Stimulated activated CD8-positive, alpha-beta memory T cell treated with anti-CD3 and anti-CD28 coated beads, Interleukin-15, amount 100 ng/mL, for 4 hours (primary cell): ENCODE results near the gene HIVEP1.
"Not testable (repeated sequence)": the region's sequence is repeated elsewhere in the genome, so short reads cannot be mapped to it uniquely, and the experiment has no call there.

Experiments
- DNase-seq, 2 donors: peaks; one replicate each; pipeline ENCODE4 v3.0.0-alpha.2; 2020; ENCODE audit warnings: low read depth in 2 of 2

The HIVEP1 gene

DNA sequence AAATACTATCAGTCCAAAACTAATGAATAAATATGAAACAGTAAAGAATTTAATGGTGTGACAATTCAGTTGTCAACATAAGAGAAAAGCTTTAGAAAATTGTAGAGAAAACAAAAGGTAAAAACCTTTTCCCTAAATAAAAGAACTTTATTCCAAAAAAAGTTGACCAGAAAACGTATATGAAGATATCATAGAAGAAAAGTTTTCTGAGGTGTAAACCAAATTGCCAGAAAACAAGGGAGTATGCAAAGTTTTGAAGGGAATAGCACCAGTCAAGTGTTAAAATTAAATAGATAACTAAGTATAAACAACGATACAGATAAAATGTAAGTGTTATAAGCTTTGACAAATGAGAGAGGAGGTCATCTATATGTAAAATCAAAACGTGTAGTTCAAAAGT, 104.9 kb downstream of the HIVEP1 start:
- DNase-seq = no peak

DNA sequence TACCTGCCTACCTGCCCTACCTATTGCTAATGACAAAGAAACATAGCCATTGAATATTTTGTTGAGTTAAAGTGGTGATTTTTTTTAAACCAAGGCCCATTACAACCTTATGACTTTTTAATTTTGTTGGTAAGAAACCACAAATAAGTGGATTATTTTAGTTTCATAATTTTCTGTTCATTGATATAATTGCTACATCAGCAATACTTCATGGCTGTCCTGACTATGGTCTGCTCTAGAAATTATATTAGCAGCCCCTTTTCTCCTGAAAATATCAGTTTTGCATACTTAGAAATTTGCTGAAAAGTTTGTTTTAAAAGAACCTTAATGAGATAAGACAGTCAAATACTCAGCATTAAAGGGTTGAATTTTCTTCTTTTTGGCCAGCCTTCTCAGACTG, 106.5 kb downstream of the HIVEP1 start:
- DNase-seq = no peak

DNA sequence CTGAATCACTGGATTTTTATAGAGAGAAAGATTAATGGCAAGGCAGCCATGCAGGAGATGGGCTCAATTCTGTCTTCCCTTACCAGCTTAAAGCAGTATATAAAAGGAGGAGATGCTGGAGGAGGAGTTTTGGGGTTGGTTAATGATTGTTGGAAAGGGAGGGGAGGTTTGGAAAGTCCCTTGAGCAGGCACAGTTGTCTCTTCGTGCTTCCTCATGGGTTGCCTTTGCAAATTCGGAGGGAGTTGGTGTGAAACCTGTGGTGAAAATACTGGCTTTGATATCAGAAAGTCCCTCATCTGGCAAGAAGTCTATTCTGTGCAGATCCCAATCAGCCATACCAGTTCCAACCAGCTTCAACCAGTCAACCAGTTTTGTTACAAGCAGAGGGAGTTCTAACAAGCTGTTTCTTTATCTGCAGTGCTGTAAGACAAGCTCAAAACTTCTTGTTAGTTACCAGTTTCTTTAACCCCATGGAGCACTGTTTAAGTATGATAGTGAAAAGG, 107.0 kb downstream of the HIVEP1 start:
- peak in 1 of 2 donors; percentile 10 for DNase-seq

DNA sequence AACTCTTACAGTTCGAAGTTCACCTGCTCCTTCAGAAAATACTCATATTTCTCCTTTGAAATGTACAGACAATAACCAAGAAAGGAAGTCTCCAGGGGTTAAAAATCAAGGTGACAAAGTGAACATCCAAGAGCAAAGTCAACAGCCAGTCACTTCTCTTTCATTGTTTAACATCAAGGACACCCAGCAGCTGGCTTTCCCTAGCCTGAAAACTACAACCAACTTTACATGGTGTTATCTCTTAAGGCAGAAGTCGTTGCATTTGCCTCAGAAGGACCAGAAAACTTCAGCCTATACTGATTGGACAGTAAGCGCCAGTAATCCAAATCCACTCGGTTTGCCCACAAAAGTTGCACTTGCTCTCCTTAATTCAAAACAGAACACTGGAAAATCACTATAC, 113.3 kb downstream of the HIVEP1 start:
- no peak for DNase-seq

DNA sequence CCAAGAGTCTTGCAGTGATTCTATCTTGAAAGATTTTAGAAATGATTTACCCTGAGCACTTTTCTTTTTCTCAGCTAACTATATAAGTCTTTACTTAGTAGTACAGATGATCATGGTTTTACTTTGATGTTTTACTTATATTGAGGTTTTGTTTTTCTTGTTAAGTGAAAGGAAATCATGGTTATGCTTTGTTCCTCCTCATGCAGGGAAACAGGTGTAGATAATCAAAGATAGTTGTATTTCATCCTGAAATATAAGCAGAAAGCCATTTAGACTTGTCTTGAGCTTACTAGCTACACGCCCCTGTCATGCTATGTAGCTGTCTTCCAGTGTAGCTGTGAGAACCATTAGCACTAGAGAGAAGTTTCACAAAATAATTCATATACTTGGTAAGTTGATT, 113.9 kb downstream of the HIVEP1 start:
- no peak for DNase-seq

DNA sequence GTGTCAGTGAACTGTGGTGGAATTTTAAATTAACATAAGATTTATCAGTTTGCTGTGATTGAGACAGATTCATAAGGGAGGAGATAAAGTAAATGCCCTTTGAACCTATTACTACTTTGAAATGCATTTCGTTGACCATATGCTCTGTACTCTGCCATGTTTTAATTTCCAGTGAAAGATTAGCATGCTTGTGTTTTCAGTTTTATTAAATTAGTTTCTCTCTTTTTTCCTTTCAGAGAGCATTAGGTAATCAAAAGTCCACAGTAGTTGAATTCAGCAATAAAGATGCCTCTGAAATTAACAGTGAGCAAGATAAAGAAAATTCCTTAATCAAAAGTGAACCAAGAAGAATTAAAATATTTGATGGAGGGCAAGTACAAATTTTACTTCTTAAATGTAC, 117.4 kb downstream of the HIVEP1 start:
- no peak for DNase-seq

DNA sequence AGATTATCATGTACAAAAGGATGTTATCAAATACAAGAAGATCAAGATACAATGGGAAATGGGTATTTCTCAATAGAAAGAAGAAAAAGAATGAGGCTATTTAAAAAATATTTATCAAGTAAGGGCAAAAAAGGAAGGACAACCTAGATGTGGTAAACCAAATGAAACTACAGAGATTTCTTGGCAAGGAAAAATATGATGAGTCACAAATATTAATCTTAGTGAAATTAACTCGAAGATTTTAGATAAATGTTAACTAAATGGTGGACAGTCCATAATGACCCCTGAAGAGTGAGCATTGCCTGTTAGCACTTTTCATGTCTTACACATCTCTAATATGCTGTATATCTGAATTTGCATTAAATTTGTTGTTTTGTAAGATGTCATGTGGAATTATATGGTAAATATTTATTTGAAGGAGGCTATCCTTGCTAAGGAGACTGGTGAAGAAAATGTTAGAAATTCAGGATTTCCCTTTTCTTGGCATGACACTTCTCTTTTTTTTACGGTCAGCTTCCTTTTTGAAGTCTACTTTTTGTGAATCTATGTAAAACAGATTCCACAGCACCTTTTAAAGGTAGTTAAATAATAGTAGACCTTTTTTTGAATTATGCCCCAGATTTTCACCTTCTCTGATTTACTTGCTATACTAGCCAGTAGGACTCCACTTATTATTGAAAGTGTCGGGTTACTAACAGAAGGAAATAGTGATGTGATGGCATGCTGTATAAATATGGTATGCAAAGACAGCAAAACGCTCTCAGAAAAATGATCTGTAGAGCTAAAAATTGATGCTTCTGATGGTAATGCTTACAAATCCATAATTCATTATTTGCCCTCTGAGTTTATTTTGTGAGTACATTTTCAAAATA, 120.5 kb downstream of the HIVEP1 start:
- DNase-seq = no peak

DNA sequence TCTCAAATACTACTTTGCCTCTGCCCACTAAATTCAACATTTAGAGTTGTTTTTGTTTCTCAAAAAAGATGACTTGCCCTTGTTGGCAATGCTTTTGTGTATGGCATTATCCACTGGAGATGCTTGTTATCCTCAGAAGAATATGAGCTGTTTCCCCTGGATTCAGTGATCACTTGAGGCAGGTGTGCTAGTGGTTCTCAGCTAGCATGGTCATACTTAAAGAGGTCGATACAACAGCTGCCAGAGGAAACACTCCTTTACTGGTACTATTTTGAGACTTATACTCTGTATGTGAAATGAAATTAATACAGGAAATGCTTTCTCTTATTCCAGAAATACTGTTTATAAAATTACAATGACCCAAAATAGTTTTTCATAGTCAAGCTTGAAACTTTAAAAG, 122.5 kb downstream of the HIVEP1 start:
- DNase-seq = no peak

DNA sequence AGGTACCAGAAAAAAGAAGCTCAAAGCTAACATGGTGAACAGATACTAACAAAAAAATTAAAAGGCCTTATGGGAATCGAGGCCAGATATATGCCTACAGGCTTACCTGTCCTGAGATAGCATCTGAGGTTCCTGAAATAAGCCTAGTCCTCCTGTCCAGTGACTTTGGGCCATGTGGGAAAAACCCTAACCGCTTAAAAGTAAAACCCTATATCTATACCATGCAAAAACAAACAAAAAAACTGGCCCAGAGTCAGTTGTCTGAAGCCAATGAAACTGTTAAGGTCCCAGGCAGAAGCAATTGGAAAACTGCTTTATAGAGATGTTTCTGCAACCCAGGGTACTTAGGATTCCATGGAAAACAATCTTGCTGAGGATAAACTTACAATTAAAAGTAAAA, 122.9 kb downstream of the HIVEP1 start:
- DNase-seq = no peak

DNA sequence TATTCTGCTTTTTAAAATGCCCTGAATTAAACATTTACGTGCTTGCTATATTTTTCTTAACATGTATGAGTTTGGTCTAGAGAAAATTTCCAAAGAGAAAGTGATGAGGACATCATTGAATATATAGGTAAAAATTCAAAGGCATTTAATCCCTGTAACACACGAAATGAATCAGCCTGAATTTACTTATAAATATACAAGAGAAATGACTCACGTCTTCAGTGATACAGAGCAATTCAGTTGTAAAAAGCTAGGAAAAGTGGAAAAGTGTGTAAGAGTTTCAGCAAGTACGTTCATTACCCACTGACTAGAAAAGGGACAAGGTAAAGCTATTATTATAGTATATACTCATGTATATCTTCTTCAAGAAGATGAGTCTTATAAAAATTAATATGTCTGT, 124.8 kb downstream of the HIVEP1 start:
- DNase-seq = no peak

DNA sequence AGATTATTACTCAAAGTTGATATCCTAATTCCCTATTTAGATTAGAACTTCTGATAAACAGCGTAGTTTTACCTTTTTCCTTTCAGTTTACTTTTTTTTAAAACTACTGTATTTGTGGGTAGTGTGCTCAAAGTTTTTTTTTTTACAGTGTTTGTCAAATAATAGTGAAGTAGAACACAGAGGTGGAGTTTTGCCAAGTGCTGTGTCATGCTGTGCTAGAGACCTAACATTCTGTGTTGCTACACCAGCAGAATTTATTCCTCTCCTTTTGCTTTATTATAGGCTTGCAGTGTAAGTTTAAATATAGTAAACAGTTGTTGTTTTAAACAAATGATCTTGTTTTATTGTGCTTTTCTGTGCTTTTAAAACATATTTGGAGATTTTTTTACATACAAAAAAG, 125.4 kb downstream of the HIVEP1 start:
- DNase-seq = no peak

DNA sequence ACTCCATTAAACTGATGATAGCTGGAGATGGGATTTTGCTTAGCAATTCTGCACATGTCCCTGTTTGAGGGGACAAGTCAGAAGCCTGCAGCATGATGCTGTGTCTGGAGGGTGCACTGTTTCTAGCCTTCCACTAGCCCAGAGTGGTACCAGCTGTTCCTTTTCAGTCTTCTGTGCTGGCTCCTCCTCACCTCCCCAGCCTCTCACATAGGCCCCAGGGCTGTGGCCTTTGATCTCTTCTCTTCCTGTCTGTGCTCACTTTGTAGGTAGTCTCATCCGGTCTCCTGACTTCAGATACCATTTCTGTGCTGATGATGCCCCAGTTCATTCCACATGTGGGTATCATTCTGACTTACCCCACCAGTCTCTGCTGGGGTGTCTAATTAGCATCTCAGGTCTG, 126.3 kb downstream of the HIVEP1 start:
- DNase-seq = no peak

DNA sequence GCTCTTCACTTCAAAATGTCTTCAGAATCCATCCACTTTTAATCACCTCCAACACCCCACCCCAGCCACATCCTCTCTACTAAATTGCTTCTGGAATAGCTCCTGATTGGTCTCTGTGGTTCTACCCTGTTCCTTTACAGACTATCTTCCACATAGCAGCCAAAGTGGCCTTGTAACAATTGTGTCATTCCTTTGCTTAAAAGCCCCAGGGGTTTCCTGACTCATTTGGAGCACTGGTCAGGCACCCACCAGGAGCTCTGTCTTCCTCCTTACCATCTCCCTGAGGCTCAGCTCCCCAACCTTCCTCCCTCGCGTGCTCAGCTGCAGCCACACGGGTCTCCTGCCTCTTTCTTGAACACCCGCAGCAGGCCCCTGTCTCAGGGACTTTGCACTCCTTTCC, 126.8 kb downstream of the HIVEP1 start:
- no peak for DNase-seq

DNA sequence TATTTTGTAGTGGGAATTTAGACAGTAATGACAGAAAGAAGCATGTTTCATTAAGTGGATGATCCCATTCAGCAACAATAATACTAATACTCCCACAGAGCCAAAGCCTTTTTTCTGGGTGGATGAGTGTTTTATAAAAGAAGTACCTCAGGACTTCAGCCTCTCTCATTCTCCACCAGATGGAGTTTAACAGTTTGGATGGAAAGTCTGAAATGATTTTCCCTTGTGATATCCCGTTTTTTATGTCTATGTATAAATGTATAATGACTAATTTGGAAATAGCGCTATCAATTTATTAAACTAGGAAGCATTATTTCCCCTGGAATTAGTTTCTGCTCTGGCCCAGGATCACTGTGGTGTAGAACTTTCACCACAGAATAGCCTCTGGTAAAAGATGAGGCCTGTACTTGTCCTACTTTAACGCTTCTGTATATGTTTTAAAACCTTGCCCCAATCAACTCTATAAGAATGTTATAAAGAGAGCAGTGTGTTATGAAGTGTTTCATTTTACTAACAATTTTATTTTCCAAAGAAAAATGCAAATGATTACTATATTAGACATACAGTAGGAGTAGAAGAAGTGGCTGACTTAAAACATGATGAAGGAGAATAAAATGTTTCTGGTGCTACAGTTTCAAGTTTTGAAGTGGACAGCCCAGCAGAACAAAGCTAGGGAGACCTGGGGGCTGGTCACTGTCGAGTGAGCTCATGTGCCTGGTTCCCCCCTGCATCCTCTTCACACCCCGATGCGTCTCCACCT, 135.6 kb downstream of the HIVEP1 start:
- DNase-seq = no peak

DNA sequence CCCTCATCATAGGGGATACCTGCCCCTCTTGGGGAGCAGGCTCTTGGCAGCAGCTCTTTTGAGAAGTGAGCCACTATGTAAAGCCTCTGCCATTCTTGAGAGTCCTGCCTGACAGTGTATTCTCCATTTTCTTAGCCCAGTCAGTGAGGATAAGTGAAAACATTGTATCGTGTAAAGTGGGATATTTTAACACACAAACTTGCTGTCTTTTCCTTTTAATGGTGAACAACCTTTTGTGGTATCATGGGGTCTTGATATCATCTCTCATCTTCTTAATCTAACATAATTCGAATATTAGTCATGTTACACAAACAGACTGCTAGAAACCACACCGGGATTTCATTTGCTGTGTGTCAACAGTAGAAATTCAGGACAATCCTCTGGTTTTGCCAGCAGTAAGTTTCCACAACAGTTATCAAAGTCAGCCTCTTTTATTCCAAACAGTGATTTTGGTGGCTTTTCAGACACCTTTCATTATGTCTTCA, 136.2 kb downstream of the HIVEP1 start:
- DNase-seq = no peak

DNA sequence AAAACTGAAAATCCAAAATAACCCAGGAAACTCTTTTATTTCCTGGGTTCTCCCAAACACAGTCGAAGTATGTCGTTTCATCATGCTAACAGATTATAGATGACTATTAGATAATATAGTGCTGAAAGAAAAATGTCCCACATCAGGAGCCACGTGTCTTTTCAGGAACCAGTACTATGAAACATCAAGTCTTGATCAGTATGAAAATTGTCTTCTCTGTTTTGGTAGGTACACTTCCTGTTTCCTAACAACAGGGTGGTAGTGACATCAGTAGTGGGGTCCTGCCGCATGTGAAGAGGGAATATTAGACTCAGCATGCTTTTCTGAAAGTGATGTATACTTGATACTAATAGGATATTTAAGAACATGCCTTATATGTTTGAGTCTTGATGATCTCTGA, 136.7 kb downstream of the HIVEP1 start:
- no peak for DNase-seq

DNA sequence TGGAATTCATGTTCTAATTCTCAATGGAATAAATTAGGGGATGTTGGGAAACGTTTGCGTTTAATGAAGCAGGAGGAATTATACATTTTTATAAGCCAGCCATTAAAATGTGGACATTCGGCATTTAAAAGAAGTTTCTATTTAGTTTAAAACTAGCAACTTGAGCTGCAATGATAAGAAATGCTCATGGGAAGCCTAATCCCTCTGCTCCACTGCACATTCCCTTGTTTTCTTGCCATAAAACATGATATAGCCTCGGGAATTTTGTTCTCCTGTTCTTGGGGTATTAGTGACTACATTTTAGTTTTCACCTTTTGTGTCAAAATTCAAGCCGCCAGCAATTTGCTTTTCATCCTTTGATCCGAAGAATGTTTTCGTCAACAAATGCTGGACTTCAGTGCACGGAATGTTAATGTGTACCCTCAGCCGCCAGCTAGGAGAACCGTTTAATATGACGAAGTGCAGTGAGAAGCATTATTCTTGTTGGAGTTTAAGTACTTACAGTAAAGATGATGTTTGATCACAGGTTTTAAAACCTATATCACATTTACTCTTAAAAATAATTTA, 137.9 kb downstream of the HIVEP1 start:
- DNase-seq = no peak

DNA sequence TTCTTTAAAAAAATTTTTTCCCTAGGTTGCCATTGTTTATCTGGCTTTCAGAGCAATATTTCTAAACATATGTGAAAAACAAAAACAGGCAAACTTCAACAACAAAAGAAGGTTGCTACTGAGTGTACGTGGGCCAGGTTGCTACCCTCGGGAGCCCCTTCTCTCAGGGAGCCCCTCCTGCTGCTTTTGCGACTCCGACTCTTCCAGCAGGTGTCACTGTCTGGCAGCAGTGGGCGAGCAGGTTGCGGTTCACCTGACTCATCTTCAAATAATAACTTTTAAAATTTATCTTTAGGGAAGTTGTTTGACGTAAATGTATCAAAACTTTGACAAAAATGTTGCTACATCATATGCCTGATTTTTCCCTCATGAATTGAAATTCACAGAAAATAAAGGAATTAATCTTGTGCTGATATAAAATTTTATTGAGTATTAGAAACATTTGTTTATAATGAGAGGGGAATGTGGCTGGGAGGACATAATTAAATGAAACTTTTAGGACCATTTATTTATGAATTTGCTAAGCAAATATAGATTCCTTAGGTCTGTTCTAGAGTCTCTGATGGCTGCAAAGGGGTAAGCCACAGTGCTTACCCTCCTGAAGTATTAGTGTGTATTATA, 138.8 kb downstream of the HIVEP1 start:
- DNase-seq = no peak

DNA sequence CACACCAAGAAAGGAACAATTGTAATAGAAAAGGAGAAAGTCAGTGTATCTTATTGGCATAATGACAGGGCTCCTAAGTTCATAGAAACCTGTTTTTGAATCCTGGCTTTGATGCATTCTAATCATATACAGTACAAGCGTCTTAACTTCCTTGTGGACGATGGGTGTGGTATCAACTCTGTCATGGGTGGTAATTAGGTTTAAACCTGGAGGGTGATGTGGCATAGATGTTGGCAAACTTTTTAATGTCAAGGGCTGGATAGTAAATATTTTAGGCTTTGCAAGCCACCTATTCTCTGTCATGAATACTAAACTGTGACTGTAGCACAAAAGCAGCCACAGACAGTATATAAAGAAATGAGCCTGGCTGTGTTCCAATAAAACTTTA, 139.3 kb downstream of the HIVEP1 start:
- DNase-seq = no peak

DNA sequence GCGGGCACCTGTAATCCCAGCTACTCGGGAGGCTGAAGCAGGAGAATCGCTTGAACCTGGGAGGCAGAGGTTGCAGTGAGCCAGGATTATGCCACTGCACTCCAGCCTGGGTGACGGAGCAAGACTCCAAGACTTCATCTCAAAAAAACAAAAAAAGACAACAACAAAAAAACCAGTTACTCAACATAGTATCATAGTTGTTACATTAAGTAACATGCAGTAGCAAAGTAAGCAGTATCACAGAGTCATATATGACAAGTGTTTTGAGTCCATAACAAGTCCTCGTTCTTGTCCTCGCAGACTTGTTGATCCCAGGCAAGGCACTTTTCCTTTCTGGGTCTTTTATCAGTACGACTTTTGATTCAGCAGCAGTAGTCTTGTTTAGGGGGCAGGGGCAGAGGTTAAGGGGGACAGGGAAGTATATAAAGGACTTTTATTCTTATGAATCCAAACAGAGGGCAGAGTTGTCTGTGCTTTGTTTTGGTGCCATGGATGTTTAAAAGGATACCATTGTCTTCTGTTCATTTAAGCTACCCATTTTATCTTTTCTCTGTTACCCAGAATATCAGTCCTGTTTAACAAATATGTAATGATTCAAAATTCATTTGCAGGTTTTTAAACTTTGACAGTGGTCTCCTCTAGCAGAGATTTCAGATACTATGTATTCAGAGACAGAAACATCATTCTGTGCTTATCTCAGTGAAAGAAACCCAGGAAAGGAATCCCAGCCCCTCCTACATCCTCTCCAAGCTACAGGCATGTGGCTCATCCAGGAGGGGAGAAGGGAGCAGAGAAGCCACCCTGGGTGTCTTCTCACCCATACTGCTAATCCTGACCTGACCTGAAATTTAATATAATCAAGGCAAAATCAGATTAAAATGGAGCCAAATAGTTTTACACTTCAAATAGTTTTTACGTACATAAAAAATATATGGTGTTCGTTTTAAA, 140.2 kb downstream of the HIVEP1 start:
- DNase-seq = no peak

DNA sequence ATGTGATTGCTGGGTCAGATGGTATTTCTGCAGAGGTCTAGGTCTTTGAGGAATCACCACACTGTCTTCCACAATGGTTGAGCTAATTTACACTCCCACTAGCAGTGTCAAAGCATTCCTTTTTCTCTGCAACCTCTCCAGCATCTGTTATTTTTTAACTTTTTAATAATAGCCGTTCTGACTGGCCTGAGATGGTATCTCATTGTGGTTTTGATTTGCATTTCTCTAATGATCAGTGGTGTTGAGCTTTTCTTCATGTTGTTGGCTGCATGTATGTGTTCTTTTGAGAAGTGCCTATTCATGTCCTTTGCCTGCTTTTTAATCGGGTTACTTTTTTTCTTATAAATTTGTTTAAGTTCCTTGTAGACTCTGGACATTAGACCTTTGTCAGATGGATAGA, 143.7 kb downstream of the HIVEP1 start:
- DNase-seq = not testable (repeated sequence)
